Mucosa of descending colon (tissue), 3 donors: ENCODE measurements around the gene ADGRV1. TPM values are rescaled to one million over a fixed set of nuclear protein-coding genes. Genes with fewer than 3 reads are reported as not detected.

Experiments used
- ATAC-seq: fragments of 200-7000 bp; cut with Tn5 transposase; one replicate; pipeline ENCODE4 v1.9.1; 2020; ENCODE audit warnings: mild to moderate bottlenecking, moderate library complexity
- DNase-seq, 3 donors: peaks; one replicate each; pipeline ENCODE4 v3.0.0-alpha.2; 2020
- H3K36me3 ChIP-seq: fragments of 200-600 bp; one replicate; pipeline ENCODE4 v1.8.0; 2021; ENCODE audit warnings: low read depth, mild to moderate bottlenecking
- H3K4me1 ChIP-seq: fragments of 200-600 bp; one replicate; pipeline ENCODE4 v1.8.0; 2021; ENCODE audit warnings: low read depth, mild to moderate bottlenecking
- H3K4me3 ChIP-seq: fragments of 200-600 bp; one replicate; pipeline ENCODE4 v1.8.0; 2021; ENCODE audit warnings: mild to moderate bottlenecking
- H3K9me3 ChIP-seq: fragments of 200-600 bp; one replicate; pipeline ENCODE4 v1.8.0; 2021; ENCODE audit warnings: mild to moderate bottlenecking
- CTCF ChIP-seq: fragments of 200-600 bp; IDR thresholded peaks from one replicate; pipeline ENCODE4 v1.8.0; 2022; ENCODE audit warnings: antibody characterized with exemption, mild to moderate bottlenecking
- intact Hi-C, 2 donors: fragments of 100-400 bp; cut with DNase I in 1 of 2; cut with micrococcal nuclease in 1 of 2; formaldehyde crosslinking; loops; one replicate each; pipeline versions ENCODE4 v1.11.0 to v1.11.1; 2022; cut with DNase I, micrococcal nuclease
- total RNA-seq, 3 donors: library from RNA; stranded (reverse); fragmentation: NEBNext Ultra II Directional in 2 of 3; extraction: Animal tissue kit (Norgen Biotek cat#: 25700) in 2 of 3; gene quantifications; one replicate each; pipeline versions ENCODE4 v1.2.1 to v1.2.4, GENCODE V29; 2021 to 2023
- donor health status: DM: no; HTN: no; CAD: no; lungs with moderate emphysema.
- donor health status: DM: no; HTN: no; CAD: no.
- donor health status: DM: no; HTN: yes; CAD: no.

ADGRV1 gene
- total RNA-seq, 3 donors from 2014 or later = 4.5 to 8.6 (median 6.1) TPM

- ATAC-seq = no peak
These were observed 627.5 kb downstream of the ADGRV1 start for GRCh38 chr5:91186101-91186500.

GRCh38 chr5:91187032-91187431 lies 628.4 kb downstream of the ADGRV1 start:
- H3K9me3 ChIP-seq = no peaks in the 10 kb centered on the region
- TF ChIP-seq CTCF = no peak
- H3K4me1 ChIP-seq = no peaks in the 10 kb centered on the region
- H3K36me3 ChIP-seq = no peaks in the 10 kb centered on the region
- ATAC-seq = no peak
- intact Hi-C loops = no loop called here
- H3K4me3 ChIP-seq = no peak overlapping the region
- no peak for DNase-seq

More at GRCh38 chr5:91186101-91186500, 627.5 kb downstream of the ADGRV1 start:
- intact Hi-C loops = no loop called here
- Histone ChIP-seq H3K9me3 (no peaks in the 10 kb centered on the region), H3K36me3 (no peaks in the 10 kb centered on the region), H3K4me3 (no peak overlapping the region), H3K4me1 (no peaks in the 10 kb centered on the region)
- TF ChIP-seq CTCF = no peak
- DNase-seq = no peak

DNA sequence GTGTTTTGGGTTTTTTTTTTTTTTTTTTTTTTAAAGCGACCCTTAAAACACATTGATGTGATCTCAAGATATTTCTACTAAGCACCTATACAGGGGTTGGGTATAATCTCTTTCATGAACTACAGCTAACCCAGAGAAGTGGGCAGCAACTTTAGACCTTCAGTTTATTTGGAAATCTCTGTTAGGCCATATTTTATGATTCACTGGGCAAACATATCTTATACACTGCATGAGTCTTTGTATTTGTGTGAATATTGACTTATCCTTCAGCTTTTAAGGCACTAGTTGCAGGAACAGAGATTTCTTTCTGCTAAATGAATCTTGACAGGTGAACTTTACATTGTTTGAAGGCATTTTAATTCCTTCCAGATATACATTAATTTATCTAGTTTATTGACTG lies 630.2 kb downstream of the ADGRV1 start:
- H3K36me3 ChIP-seq = no peaks in the 10 kb centered on the region
- no peak overlapping the region for H3K4me3 ChIP-seq
- no peaks in the 10 kb centered on the region for H3K4me1 ChIP-seq
- DNase-seq = no peak
- intact Hi-C loops = no loop called here
- ATAC-seq = peak; percentile 42
- H3K9me3 ChIP-seq = no peaks in the 10 kb centered on the region
- TF ChIP-seq CTCF = no peak

- H3K9me3 ChIP-seq = no peaks in the 10 kb centered on the region
- H3K4me1 ChIP-seq = no peaks in the 10 kb centered on the region
- intact Hi-C loops = no loop called here
- H3K4me3 ChIP-seq = no peak overlapping the region
- ATAC-seq (peak; percentile 53), DNase-seq (peak in 1 of 3 donors; percentile 27)
- no peaks in the 10 kb centered on the region for H3K36me3 ChIP-seq
- TF ChIP-seq CTCF = no peak
These were observed 631.1 kb downstream of the ADGRV1 start for GRCh38 chr5:91189480-91190313.

DNA sequence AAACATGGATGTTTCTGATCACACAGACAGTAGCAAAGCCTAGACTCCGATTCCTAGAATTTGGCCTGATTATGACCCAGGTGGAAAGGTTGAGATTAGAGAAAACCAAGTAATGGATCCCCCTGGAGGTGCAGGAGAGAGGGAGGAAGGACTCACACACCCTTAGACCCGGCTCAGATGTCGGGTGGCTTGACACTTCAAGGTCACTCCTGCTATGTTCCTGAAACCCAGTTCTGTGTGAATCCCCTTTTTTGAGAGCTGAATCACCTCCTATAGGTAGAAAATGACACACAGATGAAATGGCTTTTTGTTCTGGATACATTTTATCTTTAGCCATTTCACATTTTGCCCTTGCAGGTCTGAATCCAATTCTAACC lies 631.7 kb downstream of the ADGRV1 start:
- H3K36me3 ChIP-seq = no peaks in the 10 kb centered on the region
- no peak for DNase-seq

More for the DNA sequence above, 631.7 kb downstream of the ADGRV1 start:
- Histone ChIP-seq H3K9me3 (no peaks in the 10 kb centered on the region), H3K4me1 (peaks cover 4% of the 10 kb centered on the region), H3K4me3 (no peak overlapping the region)
- TF ChIP-seq CTCF = no peak
- intact Hi-C loops = no loop called here
- no peak for ATAC-seq
